ENCODE data around the gene DHRS13. TPM values are rescaled to one million over a fixed set of nuclear protein-coding genes. Genes with fewer than 3 reads are reported as not detected.

The DHRS13 gene
- total and polyA plus RNA-seq, 2 donors (not counting 1 experiment from before 2014, with no cell fraction given): 11.9 to 28.1 TPM

DNA sequence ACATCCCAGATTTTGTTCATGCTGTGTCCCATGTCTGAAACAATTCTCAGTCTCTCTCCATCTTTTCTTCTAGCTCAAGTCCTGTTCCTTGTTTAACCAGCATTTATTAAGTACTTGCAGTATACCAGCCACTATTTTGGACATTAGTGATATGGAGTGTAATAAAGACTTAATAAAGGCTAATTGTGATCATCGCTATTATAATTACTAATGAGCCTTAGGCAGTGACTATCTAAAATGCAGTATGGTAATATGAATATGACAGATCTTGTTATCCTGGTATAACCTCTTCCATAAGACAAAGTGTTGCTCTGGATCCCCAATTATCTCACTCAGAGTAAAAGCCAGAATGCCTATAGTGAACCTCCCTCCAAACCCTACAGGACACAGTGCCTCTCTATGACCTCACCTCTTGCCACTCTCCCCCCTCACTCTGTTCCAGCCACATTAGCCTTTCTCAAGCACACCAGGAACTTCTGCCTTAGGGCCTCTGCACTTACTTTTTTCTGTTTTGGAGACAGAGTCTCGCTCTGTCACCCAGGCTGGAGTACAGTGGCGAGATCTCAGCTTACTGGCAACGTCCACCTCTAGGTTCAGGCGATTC lies 3.6 kb downstream of the DHRS13 start:
- Mint-ChIP-seq H3K27ac (peak overlapping the region; percentile 82), H3K4me1 (peaks cover 58% of the 10 kb centered on the region), H3K9me3 (ENCODE audit: insufficient read depth) (no peaks in the 10 kb centered on the region), H3K4me3 (peak overlapping the region; percentile 59), H3K27me3 (no peaks in the 10 kb centered on the region)
- Histone ChIP-seq H3K36me3 (replicated peaks in 1 of 2; ENCODE audit: control extremely low read depth in 1 of 2, control insufficient read depth in 1 of 2, extremely low read depth in 1 of 2, insufficient read depth in 2 of 2, low read length in 1 of 2) (peaks cover 0 to 5% of the 10 kb centered on the region in 2 experiments), H3K4me1 (ENCODE audit: control insufficient read depth in 2 of 2, insufficient read depth in 2 of 2, low read length in 2 of 2) (peaks cover 41 to 58% of the 10 kb centered on the region in 2 donors), H2AFZ (ENCODE audit: insufficient read depth, low read depth, low read length, poor library complexity, severe bottlenecking) (no peak overlapping the region), H3K4me3 (ENCODE audit: control extremely low read depth in 1 of 5, extremely low read depth in 1 of 5, insufficient read depth in 1 of 5, low read depth in 2 of 5, low read length in 4 of 5) (no peak overlapping the region), H4K20me1 (ENCODE audit: control insufficient read depth, insufficient read depth, low read length, poor library complexity, severe bottlenecking) (peaks cover 8% of the 10 kb centered on the region), H3K27me3 (replicated peaks in 1 of 4; ENCODE audit: control extremely low read depth in 1 of 4, control insufficient read depth in 3 of 4, insufficient read depth in 4 of 4, low read length in 3 of 4) (no peaks in the 10 kb centered on the region), H3K9ac (ENCODE audit: low read length) (no peak overlapping the region), H3K27ac (ENCODE audit: low read length in 2 of 2) (peak overlapping the region in 1 of 2 donors; percentile 97), H3K79me2 (ENCODE audit: control insufficient read depth, insufficient read depth, low read length) (peaks cover 77% of the 10 kb centered on the region), H3K4me2 (replicated peaks; ENCODE audit: low read depth, low read length, poor library complexity, severe bottlenecking) (no peak overlapping the region), H3K9me3 (ENCODE audit: control extremely low read depth in 1 of 3, control insufficient read depth in 2 of 3, insufficient read depth in 1 of 3, low read length in 2 of 3) (no peaks in the 10 kb centered on the region)
- ChIA-PET POLR2A (interaction anchor here (1.0 to 3.1 kb wide), 3 partner anchors 13 to 136 kb away, joined by 3 to 12 read pairs (median 5); no protein-coding TSS in a partner anchor), CTCF (interaction anchor here (0.9 to 9.1 kb wide), 9 partner anchors 8 to 172 kb away, joined by 4 to 137 read pairs (median 7); partner anchors contain the start of gene TLCD1)
- DNase-seq: no peak
- ATAC-seq (ENCODE audit: low read depth): no peak
- no peak for TF ChIP-seq EZH2 (IDR thresholded peaks at IDR 0.05; ENCODE audit: borderline replicate concordance, insufficient read depth, low read depth, low read length, poor library complexity, severe bottlenecking)
- TF ChIP-seq, protein P1, sequence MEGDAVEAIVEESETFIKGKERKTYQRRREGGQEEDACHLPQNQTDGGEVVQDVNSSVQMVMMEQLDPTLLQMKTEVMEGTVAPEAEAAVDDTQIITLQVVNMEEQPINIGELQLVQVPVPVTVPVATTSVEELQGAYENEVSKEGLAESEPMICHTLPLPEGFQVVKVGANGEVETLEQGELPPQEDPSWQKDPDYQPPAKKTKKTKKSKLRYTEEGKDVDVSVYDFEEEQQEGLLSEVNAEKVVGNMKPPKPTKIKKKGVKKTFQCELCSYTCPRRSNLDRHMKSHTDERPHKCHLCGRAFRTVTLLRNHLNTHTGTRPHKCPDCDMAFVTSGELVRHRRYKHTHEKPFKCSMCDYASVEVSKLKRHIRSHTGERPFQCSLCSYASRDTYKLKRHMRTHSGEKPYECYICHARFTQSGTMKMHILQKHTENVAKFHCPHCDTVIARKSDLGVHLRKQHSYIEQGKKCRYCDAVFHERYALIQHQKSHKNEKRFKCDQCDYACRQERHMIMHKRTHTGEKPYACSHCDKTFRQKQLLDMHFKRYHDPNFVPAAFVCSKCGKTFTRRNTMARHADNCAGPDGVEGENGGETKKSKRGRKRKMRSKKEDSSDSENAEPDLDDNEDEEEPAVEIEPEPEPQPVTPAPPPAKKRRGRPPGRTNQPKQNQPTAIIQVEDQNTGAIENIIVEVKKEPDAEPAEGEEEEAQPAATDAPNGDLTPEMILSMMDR (IDR thresholded peaks at IDR 0.05): no peak
- 93% methylated on average over 2 of the region's 5 CpGs for WGBS (ENCODE audit: insufficient coverage)
- intact Hi-C loops (cut with micrococcal nuclease): no loop called here

- WGBS (ENCODE audit: insufficient coverage): 95% methylated on average over 8 of the region's 12 CpGs
- peak overlapping the region; percentile 99 for H3K27ac Mint-ChIP-seq
- Histone ChIP-seq H3K9me3 (ENCODE audit: control extremely low read depth in 1 of 3, control insufficient read depth in 2 of 3, insufficient read depth in 1 of 3, low read length in 2 of 3) (no peaks in the 10 kb centered on the region), H3K9ac (ENCODE audit: low read length) (no peak overlapping the region), H3K36me3 (replicated peaks in 1 of 2; ENCODE audit: control extremely low read depth in 1 of 2, control insufficient read depth in 1 of 2, extremely low read depth in 1 of 2, insufficient read depth in 2 of 2, low read length in 1 of 2) (peaks cover 0 to 5% of the 10 kb centered on the region in 2 experiments), H2AFZ (ENCODE audit: insufficient read depth, low read depth, low read length, poor library complexity, severe bottlenecking) (no peak overlapping the region), H4K20me1 (ENCODE audit: control insufficient read depth, insufficient read depth, low read length, poor library complexity, severe bottlenecking) (peaks cover 8% of the 10 kb centered on the region), H3K4me3 (ENCODE audit: control extremely low read depth in 1 of 5, extremely low read depth in 1 of 5, insufficient read depth in 1 of 5, low read depth in 2 of 5, low read length in 4 of 5) (no peak overlapping the region), H3K4me2 (replicated peaks; ENCODE audit: low read depth, low read length, poor library complexity, severe bottlenecking) (peak overlapping the region; percentile 84), H3K79me2 (ENCODE audit: control insufficient read depth, insufficient read depth, low read length) (peaks cover 77% of the 10 kb centered on the region), H3K27me3 (replicated peaks in 1 of 4; ENCODE audit: control extremely low read depth in 1 of 4, control insufficient read depth in 3 of 4, insufficient read depth in 4 of 4, low read length in 3 of 4) (no peaks in the 10 kb centered on the region), H3K27ac (ENCODE audit: low read length in 2 of 2) (peak overlapping the region; percentile 80 to 97), H3K4me1 (ENCODE audit: control insufficient read depth in 2 of 2, insufficient read depth in 2 of 2, low read length in 2 of 2) (peaks cover 49 to 66% of the 10 kb centered on the region in 2 donors)
- ATAC-seq (ENCODE audit: low read depth) (no peak), DNase-seq (no peak)
- H3K4me1 Mint-ChIP-seq: peaks cover 64% of the 10 kb centered on the region
- ChIA-PET CTCF (interaction anchor here (0.7 to 9.1 kb wide), 19 partner anchors 7 to 175 kb away, joined by 3 to 137 read pairs (median 5); partner anchors contain the start of genes FAM222B and TLCD1), POLR2A (interaction anchor here (1.0 to 3.1 kb wide), 6 partner anchors 12 to 171 kb away, joined by 3 to 12 read pairs (median 4); no protein-coding TSS in a partner anchor)
- no peaks in the 10 kb centered on the region for H3K27me3 Mint-ChIP-seq
- intact Hi-C loops (cut with micrococcal nuclease): no loop called here
- H3K9me3 Mint-ChIP-seq (ENCODE audit: insufficient read depth): no peaks in the 10 kb centered on the region
- H3K4me3 Mint-ChIP-seq: peak overlapping the region; percentile 97
- TF ChIP-seq EZH2 (IDR thresholded peaks at IDR 0.05; ENCODE audit: borderline replicate concordance, insufficient read depth, low read depth, low read length, poor library complexity, severe bottlenecking): no peak
- TF ChIP-seq, protein P1 (IDR thresholded peaks at IDR 0.05): no peak
These were observed 4.3 kb downstream of the DHRS13 start for GRCh38 chr17:28898527-28898955.
